DMS53 treated with DMSO at 0.1 percent for 48 hours (cell line): ENCODE measurements around the gene GRIN3B.
A peak's percentile ranks its signal among the peaks of the same experiment; 100 is the strongest.

Experiments
- DNase-seq: peaks from one replicate; lab custom pipeline; 2025; ENCODE audit not compliant: unreplicated experiment; lab: John Stamatoyannopoulos, UW

The GRIN3B gene

DNA sequence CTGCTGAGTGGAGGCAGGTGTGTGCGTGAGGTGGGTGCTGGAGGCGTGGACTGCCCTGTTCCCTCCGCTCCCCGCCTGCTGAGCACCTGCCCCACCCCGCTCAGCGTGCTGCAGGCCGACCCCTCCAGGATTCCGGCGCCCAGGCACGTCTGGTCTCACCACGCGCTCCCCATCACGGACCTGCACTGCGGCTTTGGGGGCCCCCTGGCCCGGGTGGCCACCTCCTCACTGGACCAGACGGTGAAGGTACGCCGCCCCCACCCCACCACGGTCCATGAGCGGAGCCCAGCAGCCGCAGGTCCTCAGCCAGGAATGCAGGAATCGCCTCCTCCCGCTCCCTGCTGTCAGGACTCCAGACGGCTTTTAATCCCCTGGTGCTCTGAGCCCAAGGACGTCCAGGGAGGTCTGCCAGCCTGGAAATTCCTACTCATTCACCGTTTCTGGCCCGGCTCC lies 10.1 kb upstream of the GRIN3B start:
- no peak for DNase-seq

DNA sequence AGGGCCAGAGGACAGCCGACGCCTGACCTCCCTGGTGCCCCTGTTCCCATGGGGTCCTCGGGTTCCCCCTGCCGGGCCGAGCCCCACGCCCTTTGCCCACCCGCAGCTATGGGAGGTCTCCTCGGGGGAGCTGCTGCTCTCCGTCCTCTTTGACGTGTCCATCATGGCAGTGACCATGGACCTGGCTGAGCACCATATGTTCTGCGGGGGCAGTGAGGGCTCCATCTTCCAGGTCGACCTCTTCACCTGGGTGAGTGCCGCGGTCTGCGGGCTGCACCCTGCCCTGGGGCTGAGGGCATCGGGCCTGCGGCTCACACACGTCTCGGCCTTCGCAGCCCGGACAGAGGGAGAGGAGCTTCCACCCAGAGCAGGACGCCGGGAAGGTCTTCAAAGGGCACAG lies 9.5 kb upstream of the GRIN3B start:
- DNase-seq: no peak

DNA sequence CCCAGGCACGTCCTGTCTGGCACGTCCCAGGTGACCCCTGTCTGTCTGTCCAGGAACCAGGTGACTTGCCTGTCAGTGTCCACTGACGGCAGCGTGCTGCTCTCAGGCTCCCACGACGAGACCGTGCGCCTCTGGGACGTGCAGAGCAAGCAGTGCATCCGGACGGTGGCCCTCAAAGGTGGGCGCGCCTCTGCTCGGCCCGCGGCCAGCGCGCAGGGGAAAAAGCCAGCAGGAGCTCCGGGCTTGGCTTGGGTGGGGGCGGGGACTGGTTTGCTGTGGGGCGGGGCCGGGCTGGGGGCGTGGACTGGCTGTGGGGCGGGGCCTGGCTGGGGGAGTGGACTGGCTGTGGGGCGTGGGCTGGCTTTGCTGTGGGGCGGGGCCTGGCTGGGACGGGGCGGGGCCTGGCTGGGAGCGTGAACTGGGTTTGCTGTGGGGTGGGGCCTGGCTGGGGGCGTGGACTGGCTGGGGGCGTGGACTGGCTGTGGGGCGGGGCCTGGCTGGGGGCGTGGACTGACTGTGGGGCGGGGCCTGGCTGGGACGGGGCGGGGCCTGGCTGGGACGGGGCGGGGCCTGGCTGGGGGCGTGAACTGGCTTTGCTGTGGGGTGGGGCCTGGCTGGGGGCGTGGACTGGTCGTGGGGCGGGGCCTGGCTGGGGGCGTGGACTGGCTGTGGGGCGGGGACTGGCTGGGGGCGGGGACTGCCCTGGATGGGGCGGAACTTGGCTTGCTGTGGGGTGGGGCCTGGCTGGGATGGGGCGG lies 8.9 kb upstream of the GRIN3B start:
- DNase-seq: no peak

DNA sequence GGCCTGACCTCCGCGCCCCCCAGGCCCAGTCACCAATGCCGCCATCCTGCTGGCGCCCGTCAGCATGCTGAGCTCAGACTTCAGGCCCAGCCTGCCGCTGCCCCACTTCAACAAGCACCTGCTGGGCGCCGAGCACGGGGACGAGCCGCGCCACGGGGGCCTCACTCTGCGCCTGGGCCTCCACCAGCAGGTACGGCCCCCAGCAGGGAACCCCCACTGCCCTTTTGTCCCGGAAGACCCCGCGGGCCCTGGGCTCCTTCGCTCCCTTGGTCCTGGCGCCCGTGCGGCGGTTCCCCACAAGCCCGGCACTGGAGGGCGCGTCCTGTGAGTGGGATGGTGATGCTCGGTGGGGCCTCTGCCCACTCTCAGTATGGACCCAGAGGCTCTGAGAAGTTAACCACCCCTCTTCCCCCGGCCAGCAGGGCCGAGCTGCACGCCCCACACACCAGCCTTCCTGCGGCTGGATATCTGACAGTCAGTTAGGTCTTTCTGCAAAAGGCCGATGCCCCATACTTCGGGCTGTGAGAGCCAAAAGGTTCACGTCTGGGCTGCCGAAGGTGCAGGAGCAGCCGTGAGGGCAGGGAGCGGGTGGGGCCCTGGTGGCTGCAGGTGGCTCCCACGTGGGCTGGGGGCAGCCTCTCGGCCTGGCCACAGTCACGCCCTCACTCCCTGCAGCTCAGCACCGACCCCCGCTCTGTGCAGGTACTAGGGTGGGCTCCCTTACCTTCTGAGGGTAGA lies 8.1 kb upstream of the GRIN3B start:
- no peak for DNase-seq

DNA sequence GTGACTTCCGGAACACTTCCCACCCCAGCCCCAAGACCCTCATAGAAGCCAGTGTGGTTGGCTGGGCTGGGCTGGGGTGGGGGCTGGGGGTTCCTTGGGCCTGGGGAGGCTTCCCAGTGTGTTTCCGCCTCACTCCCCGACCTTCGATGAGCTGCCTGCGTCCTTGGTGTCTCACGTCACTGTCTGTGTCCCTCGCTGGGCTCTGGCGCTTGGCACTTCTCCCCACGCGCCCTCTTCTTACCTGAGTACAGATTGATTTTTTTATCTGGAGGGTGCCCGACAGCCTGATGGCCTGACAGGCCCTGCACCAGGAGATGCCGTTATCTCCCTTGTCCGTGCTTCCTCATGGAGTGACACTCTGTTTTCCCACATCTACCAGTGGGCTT lies 7.6 kb upstream of the GRIN3B start:
- DNase-seq: no peak

DNA sequence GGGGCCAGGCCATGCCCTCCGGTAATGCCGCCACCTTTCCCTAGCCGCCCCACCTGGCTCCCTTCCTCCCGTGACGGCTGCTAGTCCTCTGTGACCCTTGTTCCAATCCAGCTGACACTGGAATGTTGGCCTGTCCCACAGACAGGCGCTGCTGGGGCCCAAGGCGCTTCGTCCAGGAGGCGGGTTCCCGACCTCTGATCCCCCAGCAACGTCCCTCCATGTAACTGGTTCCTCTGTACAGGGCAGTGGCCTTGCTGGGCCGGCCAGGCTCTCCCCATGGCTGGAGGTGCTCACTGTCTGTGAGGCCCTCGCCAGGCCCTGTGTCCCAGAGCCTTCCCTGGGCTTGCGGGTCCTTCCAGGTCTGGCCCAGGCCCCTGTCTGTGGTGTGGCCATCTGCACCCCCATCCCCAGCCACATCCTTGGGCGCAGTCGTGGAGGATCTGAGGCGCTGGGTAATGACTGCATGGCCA lies 6.8 kb upstream of the GRIN3B start:
- no peak for DNase-seq

DNA sequence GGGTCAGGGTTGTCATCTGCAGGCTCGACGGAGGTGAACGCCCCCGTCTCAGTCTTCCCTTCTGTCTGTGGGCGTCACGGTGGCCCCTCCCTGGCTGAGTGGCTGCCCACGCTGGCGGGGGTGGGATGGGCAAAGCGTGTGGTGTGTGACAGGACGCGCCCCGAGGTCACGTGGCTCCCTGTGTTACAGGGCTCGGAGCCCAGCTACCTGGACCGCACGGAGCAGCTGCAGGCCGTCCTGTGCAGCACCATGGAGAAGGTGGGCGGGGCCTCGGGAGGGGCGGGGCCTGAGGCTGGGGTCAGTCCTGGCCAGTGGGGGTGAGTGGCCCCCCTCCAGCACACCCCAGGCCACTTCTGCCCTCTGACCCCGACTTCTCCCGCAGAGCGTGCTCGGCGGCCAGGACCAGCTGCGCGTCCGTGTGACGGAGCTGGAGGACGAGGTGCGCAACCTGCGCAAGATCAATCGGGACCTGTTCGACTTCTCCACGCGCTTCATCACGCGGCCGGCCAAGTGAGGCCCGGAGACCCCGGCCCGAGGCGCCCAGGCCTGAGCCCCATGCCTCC lies 6.3 kb upstream of the GRIN3B start:
- DNase-seq: no peak

DNA sequence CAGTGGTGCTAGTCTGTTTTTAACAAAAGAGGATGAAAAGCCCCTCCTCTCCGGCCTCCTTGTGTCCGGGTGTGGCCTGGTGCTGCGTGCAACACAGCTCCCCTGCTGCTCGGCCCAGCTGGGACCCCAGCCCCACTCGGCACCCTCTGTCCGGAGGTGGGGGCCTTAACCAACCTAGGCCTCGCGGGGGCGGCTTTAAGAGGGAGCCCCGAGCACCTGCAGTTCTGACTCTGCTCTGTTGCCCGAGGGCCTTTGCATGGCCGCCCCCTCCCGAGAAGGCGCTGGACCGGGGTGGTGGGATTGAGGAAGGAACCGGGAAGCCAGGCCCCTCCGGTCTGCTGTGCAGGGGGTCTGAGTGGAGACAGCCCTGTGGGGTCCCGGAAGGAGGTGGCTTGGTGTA lies 5.7 kb upstream of the GRIN3B start:
- DNase-seq: no peak

DNA sequence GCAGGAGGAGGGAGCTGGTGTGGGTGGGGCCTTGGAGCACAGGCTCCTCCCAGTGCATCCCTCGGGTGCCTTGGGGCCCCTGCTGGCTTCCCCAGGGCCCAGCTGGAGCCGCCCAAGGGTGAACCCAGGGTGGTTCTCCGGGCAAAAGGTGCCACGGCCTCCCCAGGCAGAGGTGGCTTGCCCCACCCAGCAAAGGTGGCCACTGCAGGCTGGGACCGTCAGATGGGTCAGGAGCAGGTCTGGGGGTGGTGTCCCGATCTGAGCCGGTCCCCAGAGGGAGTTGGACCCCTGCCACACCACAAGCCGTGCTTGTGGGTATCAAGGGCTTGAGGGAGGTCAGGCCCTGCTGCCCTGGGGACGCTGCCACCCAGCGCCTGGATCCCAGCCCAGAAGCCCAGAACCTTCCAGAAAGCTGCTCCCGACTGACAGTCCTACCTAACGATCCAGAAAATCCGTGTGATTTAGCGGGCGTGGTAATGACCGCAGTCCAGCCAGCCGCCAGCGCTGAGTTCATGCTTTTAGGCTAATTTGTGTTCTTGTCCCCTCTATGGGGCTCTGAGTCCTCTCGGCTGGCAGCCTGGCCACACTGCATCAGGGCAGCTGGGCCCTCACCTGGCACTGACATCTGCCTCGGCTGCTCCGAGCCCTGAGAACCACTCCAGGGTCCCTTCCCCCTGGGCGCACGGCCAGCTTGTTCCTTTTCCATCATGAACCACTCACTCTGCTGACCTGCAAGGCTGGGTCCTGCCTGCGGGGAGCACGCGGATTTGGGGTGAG lies 5.0 kb upstream of the GRIN3B start:
- DNase-seq: peak; percentile 22

DNA sequence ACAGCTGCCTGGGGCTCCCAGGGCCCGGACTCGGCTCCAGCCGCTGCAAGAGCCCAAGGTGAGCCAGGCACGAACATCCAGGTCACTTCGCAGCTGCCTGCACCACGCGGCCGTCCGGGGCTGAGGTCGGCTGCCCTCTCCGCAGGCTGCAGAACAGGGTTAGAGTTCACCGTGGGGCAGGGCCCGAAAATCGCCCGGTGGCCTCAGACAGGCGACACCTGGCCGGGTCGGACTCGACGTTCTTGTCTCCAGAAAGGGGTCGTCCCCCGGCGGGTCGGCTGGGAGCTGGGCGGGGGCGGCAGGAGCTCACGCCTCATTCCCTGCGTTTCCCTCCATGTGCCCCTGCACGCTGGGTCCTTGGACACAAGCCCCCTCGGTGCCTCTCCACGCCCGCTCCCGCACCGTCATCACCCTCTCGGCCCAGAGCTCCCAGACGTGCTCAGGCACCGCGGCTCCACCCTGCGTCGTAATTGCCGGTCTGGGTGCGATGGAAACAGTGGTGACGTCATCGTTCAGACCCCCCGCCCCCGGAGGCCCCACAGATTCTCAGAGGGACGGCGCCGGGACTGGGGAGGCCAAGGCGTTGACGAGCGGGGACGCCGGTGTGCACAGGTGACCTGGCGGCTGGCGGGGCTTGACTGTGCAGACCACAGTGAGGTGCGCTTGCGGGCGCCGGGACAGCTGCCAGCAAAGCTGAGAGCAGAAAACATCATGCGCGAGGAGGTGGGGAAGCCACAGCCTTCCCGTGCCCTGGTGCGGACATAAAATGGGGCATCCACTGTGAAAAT lies 4.0 kb upstream of the GRIN3B start:
- no peak for DNase-seq

DNA sequence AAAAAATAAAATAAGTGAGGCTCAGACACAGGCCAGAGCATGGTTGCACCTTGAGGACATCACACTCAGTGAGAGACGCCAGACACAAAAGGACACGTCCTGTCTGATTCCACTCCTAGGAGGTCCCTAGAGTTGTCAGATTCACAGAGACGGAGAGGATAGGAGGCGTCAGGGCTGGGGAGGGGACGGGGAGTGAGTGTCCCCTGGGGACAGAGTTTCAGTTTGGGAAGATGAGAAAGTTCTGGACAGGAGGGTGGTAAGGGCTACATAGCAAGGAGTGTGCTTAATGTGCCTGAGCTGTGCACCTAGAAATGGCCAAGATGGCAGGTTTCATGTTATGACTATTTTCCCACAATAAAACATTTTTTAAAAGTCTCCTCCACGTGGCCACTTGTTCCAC lies 2.2 kb upstream of the GRIN3B start:
- no peak for DNase-seq

DNA sequence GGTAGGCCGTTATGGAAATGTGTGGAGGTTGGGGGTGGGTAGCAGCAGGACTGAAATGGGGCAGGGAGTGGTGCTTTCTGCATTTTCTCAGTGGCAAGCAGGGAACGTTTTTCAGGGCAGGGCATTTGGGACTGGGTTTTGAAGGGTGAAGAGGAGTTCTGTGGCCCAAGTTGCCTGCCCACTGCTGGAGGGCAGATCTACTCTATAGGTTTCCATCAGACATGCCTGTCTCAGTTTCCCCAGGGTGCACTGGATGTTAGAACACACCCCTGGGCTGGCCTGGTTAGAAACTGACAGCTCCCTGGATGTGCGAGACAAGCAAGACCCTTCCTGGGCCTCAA lies 870 bp upstream of the GRIN3B start:
- DNase-seq: no peak

DNA sequence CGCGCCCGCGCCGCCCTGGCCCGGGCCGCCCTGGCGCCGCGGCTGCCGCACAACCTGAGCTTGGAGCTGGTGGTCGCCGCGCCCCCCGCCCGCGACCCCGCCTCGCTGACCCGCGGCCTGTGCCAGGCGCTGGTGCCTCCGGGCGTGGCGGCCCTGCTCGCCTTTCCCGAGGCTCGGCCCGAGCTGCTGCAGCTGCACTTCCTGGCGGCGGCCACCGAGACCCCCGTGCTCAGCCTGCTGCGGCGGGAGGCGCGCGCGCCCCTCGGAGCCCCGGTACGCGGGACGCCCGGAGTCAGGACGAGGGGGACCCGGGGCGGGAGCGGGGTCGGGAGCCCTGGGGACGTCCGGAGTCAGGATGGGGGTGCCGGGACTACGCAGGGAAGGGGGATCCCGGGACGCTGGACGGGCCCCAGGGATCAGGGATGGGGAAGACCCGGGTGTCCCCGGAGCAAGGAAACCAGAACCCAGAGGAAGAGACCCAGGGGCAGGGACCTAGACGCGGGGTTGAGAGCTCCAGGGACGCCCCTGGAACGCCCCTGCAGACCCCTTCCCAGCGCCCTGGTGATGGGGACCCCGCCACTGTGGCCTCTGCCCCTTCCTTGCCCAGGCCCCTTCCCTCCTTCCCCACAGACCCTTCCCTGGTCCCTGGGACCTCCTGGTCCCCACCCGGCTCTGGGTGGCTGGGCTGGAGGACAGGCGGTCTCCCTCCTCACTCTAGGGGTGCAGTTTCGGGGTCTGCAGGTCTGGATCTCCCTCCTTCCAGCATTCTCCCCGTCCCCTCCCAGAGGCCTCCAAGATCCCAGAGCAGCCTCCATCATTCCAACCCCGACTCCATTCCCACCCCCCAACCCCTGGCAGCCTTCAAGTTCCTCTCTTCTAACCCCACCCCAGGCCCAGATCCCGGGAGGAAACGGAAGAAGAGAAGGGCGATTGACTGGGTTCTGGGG lies 645 bp downstream of the GRIN3B start:
- DNase-seq: no peak

DNA sequence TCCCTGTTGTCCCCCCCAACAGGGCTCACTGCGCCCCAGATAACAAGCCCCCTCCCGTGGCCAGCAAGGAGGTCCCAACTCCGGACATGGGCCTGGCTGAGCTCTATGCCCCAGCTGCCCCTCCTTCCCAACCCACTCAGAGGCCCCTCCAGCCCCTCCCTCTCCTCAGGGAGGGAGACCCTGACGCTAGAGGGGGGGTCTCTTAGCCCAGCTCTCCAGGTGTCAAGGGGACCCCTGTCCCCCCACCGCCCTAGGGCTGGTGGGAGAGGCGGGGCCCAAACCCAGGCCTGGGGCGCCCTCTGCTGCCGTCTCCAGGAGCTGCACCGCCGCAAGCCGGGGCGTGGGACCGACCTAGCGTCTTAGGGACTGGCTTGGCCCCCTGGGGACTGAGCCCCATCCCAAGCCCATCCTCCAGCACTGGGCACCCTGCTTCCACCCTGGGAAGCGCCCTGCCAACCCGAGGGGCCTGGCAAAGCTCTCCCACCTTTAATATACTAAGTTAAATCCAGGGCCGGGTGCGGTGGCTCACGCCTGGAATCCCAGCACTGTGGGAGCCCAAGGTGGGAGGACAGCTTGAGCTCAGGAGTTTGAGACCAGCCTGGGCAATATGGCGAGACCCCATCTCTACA lies 1.4 kb downstream of the GRIN3B start:
- DNase-seq: no peak

DNA sequence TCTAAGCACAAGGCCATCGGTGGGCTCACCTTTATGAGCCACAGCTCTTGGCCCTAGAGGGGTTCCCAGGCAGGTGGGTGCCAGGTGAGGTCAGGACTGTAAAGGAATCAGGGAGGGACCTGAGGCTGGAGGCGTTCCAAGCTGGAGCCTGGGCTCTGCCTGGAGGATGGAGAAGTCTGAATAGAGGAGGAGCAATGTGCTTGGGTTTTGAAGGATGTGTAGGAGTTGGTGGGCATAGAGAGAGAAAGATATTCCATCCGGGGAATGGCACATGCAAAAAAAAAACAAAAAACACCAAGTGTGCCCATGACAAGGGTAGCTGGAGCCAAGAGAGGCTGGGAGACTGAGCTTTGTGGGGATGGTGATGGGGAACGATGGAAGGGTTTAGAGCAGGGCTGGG lies 2.4 kb downstream of the GRIN3B start:
- DNase-seq: no peak

DNA sequence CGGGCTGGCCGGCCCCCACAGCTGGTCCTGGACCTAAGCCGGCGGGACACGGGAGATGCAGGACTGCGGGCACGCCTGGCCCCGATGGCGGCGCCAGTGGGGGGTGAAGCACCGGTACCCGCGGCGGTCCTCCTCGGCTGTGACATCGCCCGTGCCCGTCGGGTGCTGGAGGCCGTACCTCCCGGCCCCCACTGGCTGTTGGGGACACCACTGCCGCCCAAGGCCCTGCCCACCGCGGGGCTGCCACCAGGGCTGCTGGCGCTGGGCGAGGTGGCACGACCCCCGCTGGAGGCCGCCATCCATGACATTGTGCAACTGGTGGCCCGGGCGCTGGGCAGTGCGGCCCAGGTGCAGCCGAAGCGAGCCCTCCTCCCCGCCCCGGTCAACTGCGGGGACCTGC lies 3.1 kb downstream of the GRIN3B start:
- DNase-seq: no peak

DNA sequence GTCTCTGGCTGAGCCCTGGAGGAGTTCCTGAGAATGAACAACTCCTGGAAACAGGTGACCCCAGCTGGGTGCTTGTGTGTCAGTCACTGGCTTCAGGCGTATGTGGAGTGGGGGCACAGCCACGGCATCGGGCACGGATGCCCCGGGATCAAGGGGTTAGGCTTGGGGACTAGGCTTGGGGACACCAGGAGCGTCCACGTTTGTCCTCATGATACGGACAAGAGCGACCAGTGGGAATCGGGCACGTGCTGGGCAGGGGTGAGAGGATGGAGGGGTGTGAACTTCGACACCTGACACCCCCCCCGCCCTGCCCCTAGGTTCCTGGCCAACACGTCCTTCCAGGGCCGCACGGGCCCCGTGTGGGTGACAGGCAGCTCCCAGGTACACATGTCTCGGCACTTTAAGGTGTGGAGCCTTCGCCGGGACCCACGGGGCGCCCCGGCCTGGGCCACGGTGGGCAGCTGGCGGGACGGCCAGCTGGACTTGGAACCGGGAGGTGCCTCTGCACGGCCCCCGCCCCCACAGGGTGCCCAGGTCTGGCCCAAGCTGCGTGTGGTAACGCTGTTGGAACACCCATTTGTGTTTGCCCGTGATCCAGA lies 4.1 kb downstream of the GRIN3B start:
- no peak for DNase-seq

DNA sequence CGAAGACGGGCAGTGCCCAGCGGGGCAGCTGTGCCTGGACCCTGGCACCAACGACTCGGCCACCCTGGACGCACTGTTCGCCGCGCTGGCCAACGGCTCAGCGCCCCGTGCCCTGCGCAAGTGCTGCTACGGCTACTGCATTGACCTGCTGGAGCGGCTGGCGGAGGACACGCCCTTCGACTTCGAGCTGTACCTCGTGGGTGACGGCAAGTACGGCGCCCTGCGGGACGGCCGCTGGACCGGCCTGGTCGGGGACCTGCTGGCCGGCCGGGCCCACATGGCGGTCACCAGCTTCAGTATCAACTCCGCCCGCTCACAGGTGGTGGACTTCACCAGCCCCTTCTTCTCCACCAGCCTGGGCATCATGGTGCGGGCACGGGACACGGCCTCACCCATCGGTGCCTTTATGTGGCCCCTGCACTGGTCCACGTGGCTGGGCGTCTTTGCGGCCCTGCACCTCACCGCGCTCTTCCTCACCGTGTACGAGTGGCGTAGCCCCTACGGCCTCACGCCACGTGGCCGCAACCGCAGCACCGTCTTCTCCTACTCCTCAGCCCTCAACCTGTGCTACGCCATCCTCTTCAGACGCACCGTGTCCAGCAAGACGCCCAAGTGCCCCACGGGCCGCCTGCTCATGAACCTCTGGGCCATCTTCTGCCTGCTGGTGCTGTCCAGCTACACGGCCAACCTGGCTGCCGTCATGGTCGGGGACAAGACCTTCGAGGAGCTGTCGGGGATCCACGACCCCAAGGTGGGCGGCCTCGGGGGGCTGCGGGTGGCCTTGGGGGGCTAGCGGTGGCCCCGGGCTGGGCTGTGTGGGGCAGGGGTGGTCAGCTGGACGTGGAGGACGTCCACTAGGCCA lies 4.8 kb downstream of the GRIN3B start:
- no peak for DNase-seq
